Activated CD4-positive, alpha-beta T cell treated with anti-CD3 and anti-CD28 coated beads, Interleukin-2, amount 10 ng/mL, durations not matched to agents 24 days and 14 days (primary cell): ENCODE measurements around the gene LEAP2. TPM values are rescaled to one million over a fixed set of nuclear protein-coding genes. Genes with fewer than 3 reads are reported as not detected.

Experiments used
- DNase-seq: peaks from one replicate; pipeline ENCODE4 v3.0.0; 2022
- H3K27ac Mint-ChIP-seq: one replicate; pipeline ENCODE4 v1.8.0; 2022; ENCODE audit warnings: mild to moderate bottlenecking, mixed read lengths
- H3K27me3 Mint-ChIP-seq: one replicate; pipeline ENCODE4 v1.8.0; 2022; ENCODE audit warnings: mixed read lengths
- H3K36me3 Mint-ChIP-seq: one replicate; pipeline ENCODE4 v1.8.0; 2022; ENCODE audit warnings: low read depth, mild to moderate bottlenecking, mixed read lengths
- H3K4me1 Mint-ChIP-seq: one replicate; pipeline ENCODE4 v1.8.0; 2021; ENCODE audit warnings: mixed read lengths
- H3K4me3 Mint-ChIP-seq: one replicate; pipeline ENCODE4 v1.8.0; 2022; ENCODE audit warnings: mild to moderate bottlenecking, moderate library complexity, mixed read lengths
- H3K9me3 Mint-ChIP-seq: one replicate; pipeline ENCODE4 v1.8.0; 2021; ENCODE audit warnings: mixed read lengths
- intact Hi-C: fragments of 100-400 bp; cut with micrococcal nuclease; formaldehyde crosslinking; loops from one replicate; pipeline ENCODE4 v1.15.1; 2023
- total RNA-seq: library from RNA; stranded (reverse); gene quantifications from 2 replicates; pipeline ENCODE4 v1.2.3, GENCODE V29; 2022

The LEAP2 gene
- total RNA-seq, 1 donor from 2014 or later, result 4.7 TPM

DNA sequence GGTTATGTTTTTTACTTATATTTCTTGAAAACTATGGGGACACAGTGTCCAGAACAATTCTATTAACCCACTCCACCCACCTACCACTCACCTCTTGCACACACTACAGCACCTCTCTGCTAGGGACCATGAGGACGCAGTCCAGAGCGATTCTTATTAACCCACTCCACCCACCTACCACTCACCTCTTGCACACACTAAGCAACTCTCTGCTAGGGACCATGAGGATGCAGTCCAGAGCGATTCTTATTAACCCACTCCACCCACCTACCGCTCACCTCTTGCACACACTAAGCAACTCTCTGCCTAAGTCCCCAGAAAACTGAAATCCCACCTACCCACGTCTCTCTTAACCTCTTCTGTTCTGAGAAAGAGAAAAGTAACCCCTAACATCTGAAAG is 40.9 kb upstream of the LEAP2 start:
- Mint-ChIP-seq H3K9me3 (no peaks in the 10 kb centered on the region), H3K36me3 (no peaks in the 10 kb centered on the region), H3K4me3 (peak overlapping the region; percentile 5), H3K27ac (no peak overlapping the region), H3K27me3 (peaks cover 35% of the 10 kb centered on the region), H3K4me1 (peaks cover 15% of the 10 kb centered on the region)
- intact Hi-C loops, result loop anchor here (5.0 kb wide), 1 partner anchor 220 kb away; the partner anchor contains the start of gene HSPA4
- DNase-seq, result no peak

DNA sequence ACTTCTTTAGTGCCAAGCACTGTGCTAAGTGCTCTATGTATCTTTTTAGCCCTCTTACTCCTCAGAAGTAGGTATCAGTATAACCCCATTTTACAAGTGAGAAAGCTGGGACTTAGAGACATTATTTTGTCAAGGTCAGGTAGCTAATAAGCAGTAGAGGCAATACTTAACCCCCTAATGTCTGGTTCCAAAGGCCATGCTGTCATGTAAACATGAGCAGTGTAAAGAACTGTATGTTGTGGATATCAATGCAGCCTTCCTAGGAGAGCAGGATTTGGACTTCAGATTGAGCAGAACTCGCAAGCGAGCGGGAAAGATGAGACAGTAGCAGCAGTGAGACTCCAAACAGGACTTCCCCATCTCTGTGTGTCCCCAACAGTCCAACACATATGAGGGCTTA is 39.4 kb upstream of the LEAP2 start:
- no peak for DNase-seq
- Mint-ChIP-seq H3K4me3 (no peak overlapping the region), H3K27me3 (peaks cover 29% of the 10 kb centered on the region), H3K9me3 (no peaks in the 10 kb centered on the region), H3K27ac (no peak overlapping the region), H3K36me3 (no peaks in the 10 kb centered on the region), H3K4me1 (peaks cover 10% of the 10 kb centered on the region)
- intact Hi-C loops, result loop anchor here (5.0 kb wide), 1 partner anchor 218 kb away; the partner anchor contains the start of gene HSPA4

DNA sequence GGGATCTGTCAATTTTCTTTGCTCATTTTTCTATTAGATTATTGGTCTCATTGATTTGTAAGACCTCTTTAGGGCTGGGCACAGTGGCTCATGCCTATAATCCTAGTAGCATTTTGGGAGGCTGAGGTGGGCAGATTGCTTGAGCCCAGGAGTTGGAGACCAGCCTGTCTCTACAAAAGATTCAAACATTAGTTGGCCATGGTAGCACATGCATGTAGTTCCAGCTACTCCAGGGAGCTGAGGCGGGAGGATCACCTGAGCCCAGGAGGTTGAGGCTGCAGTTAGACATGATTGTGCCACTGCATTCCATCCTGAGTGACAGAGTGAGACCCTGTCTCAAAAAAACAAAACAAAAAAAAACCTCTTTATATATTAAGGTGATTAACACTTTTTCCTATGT is 36.6 kb upstream of the LEAP2 start:
- Mint-ChIP-seq H3K4me3 (no peak overlapping the region), H3K4me1 (no peaks in the 10 kb centered on the region), H3K27me3 (peaks cover 10% of the 10 kb centered on the region), H3K9me3 (no peaks in the 10 kb centered on the region), H3K27ac (no peak overlapping the region), H3K36me3 (no peaks in the 10 kb centered on the region)
- intact Hi-C loops, result no loop called here
- no peak for DNase-seq

DNA sequence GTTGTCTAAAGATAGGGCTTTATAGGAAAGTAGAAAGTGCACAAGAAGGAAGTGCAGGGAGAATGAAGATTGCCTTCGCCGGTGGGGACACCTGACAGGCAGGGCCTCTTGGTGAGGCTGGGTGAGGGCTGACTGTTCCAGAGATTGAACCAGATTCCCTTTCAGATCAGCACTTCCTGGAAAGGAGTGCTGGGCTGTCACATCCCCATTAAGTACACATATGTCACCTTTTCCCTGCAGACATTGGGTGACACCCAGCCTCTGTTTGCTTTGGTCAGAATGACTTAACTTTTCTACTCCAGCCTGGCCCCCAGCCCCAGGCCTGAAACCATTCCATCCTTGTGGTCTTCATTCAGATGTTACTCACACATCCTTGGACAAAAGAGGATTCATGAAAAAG is 35.6 kb upstream of the LEAP2 start:
- Mint-ChIP-seq H3K27ac (no peak overlapping the region), H3K4me1 (no peaks in the 10 kb centered on the region), H3K36me3 (no peaks in the 10 kb centered on the region), H3K9me3 (no peaks in the 10 kb centered on the region), H3K4me3 (no peak overlapping the region), H3K27me3 (peaks cover 6% of the 10 kb centered on the region)
- intact Hi-C loops, result no loop called here
- no peak for DNase-seq

DNA sequence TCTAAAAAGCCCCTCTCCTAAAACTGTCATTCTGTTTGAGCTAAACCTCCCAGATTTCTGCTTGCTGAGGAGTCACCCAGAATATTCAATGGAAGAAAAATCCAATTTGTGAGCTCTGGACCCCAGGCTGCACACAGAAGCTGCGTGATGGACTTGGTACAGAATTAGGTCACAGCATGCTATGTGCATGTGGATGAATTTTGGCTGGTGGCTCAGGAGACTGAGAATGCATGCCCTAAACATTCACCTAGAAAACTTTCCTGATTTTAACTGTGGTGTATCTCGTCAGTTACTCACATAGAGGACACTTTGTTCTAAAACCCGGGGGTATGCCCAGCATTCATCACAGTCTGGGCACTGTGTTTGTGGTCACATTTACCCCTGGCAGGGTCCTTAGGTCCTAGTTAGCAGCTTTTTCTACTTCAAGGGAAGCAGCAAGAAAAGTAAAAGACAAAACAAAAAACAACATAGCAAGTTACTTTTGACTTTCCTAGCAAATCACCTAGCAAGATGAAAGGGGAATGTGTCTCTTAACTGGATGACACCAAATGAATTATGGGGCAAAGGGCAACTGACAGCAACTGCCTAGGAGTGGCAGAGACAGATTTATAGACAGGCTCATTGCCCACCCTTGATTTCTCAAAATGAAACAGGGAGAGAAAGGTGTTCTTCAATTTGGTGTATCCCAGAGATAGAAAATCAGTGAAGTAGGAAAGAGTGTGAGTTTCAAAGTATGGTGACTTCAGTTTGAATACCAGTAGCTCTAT is 34.8 kb upstream of the LEAP2 start:
- Mint-ChIP-seq H3K9me3 (no peaks in the 10 kb centered on the region), H3K36me3 (no peaks in the 10 kb centered on the region), H3K4me1 (no peaks in the 10 kb centered on the region), H3K27me3 (peaks cover 5% of the 10 kb centered on the region), H3K27ac (no peak overlapping the region), H3K4me3 (no peak overlapping the region)
- intact Hi-C loops, result no loop called here
- no peak for DNase-seq

DNA sequence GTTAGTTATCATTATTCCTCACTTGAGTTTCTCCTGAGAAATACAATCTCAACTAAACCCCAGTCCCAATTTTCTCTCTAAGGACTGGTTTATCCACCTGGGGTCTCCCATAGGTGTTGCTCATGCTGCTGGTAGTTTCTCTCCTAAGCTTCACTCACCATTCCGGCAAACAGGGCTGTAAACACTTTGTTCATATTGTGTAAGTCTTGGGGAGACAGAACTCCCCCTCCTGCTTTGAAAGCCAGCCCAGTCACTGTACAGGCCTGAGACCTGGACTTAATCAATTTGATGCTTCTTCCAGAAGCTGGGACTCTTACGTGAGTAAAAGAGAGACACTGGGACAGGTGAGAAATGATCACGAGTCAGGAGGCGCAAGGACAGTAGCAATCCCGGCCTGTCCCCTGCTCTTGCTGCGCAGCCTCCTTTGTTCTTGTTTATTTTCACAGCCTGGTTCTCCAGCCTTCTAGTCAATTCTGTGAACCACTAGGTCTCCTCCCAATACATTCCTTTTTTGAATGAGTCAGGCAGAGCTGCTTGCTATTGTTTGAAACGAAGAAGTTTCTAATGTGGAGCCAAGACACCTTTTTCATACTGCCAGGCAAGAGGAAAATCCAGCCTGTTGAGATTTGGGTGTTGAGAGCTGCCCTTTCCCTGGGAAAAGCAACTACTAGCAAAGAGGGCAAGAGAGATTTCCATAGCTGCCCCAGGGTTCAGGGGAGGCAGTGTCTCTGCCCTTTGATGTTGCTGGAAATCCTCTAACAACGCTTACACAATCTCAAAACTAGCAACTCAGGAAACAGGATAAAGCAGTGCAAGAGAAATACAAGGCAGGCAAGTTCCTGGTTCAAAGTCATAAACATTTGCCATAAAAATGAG is 33.8 kb upstream of the LEAP2 start:
- Mint-ChIP-seq H3K9me3 (no peaks in the 10 kb centered on the region), H3K4me1 (no peaks in the 10 kb centered on the region), H3K4me3 (no peak overlapping the region), H3K36me3 (no peaks in the 10 kb centered on the region), H3K27me3 (peaks cover 5% of the 10 kb centered on the region), H3K27ac (no peak overlapping the region)
- intact Hi-C loops, result no loop called here
- DNase-seq, result no peak

DNA sequence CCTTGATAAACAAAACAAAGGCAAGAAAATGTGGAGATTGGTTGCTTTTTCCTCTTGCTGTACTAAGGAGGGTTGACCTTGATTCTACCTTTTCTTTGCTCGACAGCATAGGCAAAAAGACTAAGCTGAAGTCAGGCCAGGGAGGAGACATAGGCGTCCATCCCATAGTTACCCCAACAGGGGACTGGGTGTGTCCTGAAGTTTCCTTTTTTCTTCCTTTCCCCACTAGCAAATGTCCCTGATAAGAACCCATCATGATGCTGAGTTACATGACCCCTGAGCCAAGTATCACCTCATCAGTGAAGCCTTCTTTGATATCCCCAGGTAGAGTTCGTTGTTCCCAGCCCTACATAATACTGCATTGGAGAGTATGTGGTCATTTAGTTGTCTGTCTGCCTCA is 33.2 kb upstream of the LEAP2 start:
- Mint-ChIP-seq H3K27me3 (peaks cover 5% of the 10 kb centered on the region), H3K4me3 (no peak overlapping the region), H3K4me1 (no peaks in the 10 kb centered on the region), H3K27ac (no peak overlapping the region), H3K9me3 (no peaks in the 10 kb centered on the region), H3K36me3 (no peaks in the 10 kb centered on the region)
- intact Hi-C loops, result no loop called here
- no peak for DNase-seq

DNA sequence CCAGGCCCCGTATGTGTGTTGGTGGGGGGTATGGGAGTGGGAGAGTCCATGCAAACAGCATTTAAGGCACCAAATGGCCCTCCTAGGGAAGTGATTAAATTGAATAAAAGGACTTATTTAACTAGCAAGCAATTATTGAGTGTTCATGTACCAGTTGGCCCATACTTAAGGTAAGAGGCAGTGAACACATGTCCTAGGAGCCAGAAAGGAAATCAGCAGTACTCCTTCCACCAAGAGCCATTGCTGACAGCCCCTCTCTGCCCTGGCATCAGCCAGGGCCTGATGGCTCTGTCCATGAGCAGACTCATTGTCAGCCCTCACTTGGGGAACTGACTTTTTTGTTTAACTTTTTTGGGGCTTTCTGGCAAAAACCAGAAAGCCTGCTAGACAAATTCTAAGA is 32.6 kb upstream of the LEAP2 start:
- Mint-ChIP-seq H3K36me3 (no peaks in the 10 kb centered on the region), H3K4me1 (no peaks in the 10 kb centered on the region), H3K4me3 (no peak overlapping the region), H3K27me3 (peaks cover 6% of the 10 kb centered on the region), H3K9me3 (no peaks in the 10 kb centered on the region), H3K27ac (no peak overlapping the region)
- intact Hi-C loops, result no loop called here
- no peak for DNase-seq

DNA sequence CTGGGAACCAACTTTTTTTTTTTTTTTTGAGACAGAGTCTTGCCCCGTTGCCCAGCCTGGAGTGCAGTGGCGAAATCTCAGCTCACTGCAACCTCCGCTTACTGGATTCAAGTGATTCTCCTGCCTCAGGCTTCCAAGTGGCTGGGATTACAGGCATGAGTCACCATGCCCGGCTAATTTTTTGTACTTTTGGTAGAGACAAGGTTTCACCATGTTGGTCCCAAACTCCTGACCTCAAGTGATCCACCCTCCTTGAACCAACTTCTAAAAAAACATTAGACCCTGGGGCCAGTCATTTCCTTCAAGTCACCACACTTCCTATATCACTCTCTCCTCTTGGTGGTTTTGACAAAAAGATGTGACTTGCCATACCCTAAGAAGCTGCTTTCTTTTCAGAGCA is 32.2 kb upstream of the LEAP2 start:
- no peak overlapping the region for H3K4me3 Mint-ChIP-seq
- no peaks in the 10 kb centered on the region for H3K4me1 Mint-ChIP-seq
- DNase-seq, result no peak
- H3K36me3 Mint-ChIP-seq, result no peaks in the 10 kb centered on the region
- H3K27ac Mint-ChIP-seq, result no peak overlapping the region
- H3K9me3 Mint-ChIP-seq, result no peaks in the 10 kb centered on the region
- peaks cover 6% of the 10 kb centered on the region for H3K27me3 Mint-ChIP-seq
- intact Hi-C loops, result no loop called here

DNA sequence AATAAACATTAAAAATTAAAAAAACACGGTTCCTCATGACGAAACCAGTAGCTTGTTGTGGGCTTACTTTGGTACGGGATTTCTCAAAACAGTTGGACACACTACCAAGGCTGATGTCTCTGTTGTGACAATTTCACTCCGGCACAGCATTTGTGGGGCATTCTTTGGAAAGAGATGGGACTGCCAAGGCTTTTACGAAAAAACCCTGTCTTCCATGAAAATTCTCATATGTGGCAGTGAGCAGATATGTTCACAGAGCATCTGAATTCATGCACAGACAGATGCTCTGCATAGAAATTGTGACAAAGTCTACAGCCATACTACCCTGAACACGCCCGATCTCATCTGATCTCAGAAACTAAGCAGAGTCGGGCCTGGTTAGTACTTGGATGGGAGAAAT is 25.2 kb upstream of the LEAP2 start:
- Mint-ChIP-seq H3K27ac (no peak overlapping the region), H3K4me1 (no peaks in the 10 kb centered on the region), H3K36me3 (no peaks in the 10 kb centered on the region), H3K4me3 (no peak overlapping the region), H3K27me3 (peaks cover 3% of the 10 kb centered on the region), H3K9me3 (no peaks in the 10 kb centered on the region)
- intact Hi-C loops, result no loop called here
- DNase-seq, result no peak

DNA sequence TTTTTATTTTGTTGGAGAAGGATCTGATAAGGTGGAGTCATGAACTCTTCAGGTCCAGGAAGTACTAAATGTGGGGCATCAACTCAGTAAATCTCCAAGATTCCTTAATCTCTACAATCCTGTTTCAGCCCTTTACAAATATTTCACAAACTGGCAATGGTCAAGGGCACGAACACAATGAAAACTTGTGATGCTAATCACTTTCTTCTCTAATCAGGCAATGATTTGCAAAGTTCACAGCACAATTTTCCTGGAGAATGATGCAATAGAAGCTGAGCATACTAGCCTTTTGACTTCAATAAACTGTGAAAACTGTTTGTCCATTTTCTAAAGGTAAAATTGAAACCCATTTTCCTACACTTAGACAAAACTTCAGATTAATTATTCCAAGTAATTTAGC is 24.1 kb upstream of the LEAP2 start:
- no peaks in the 10 kb centered on the region for H3K36me3 Mint-ChIP-seq
- H3K9me3 Mint-ChIP-seq, result no peaks in the 10 kb centered on the region
- no peak overlapping the region for H3K27ac Mint-ChIP-seq
- H3K4me1 Mint-ChIP-seq, result peaks cover 2% of the 10 kb centered on the region
- DNase-seq, result no peak
- no peak overlapping the region for H3K4me3 Mint-ChIP-seq
- peaks cover 3% of the 10 kb centered on the region for H3K27me3 Mint-ChIP-seq
- intact Hi-C loops, result no loop called here

DNA sequence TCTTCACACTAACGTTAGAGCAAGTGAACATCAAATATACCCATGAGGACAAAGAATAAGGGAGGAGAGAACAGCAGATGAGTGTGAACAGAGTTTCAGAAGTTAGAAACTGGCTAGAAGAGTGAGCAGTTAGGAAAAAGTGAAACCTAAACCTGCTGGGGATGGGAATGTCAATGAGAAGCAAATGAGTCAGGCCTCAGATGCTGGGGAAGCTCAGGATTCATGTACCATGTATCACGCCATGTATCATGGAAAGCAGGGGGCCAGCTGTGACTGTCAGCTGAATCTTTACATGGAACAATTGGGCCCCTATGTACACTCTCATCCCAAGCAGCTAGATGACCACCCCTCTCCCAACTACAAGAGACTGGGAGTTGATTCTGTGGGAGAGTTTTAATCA is 23.4 kb upstream of the LEAP2 start:
- Mint-ChIP-seq H3K9me3 (no peaks in the 10 kb centered on the region), H3K4me1 (peaks cover 2% of the 10 kb centered on the region), H3K27me3 (peaks cover 5% of the 10 kb centered on the region), H3K36me3 (no peaks in the 10 kb centered on the region), H3K27ac (no peak overlapping the region), H3K4me3 (no peak overlapping the region)
- no peak for DNase-seq
- intact Hi-C loops, result no loop called here

DNA sequence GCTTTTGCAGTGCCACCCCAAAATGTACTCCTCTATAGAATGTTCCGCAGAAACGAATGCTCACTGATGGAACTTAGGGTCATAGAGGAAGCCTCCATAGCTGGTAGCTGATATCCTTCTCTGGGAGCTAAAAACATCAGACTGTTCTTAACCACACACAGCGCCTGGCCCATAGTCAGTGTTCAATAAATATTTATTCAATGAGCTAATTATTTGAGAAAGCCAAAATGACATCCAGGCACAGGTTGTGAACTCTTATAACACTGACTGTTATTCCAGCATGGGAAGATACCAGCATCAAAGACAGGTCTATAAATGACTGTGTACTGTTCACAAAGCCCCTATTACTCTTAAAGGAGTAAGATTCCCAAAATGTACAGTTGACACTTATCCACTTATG is 20.1 kb upstream of the LEAP2 start:
- Mint-ChIP-seq H3K36me3 (no peaks in the 10 kb centered on the region), H3K4me3 (no peak overlapping the region), H3K4me1 (peaks cover 2% of the 10 kb centered on the region), H3K9me3 (peaks cover 3% of the 10 kb centered on the region), H3K27me3 (peaks cover 4% of the 10 kb centered on the region), H3K27ac (no peak overlapping the region)
- intact Hi-C loops, result no loop called here
- no peak for DNase-seq

DNA sequence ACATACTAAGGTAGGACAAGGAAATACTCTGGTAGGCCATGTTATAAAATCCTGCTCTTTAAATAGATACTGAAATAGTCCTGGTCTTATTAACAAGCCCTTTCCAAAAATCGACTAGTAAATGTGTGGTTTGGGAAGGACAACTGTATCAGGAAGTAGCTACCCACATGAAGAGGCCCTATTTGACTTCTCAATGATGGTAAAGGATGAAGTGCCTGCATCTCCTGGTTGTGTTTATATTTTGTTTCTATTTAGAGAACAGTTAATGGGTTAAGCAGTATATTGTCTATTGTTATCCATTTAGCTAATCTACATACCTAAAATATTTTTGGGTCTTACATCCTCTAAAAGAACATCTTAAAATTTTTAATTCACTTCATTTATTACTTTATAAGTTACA is 19.7 kb upstream of the LEAP2 start:
- peaks cover 3% of the 10 kb centered on the region for H3K9me3 Mint-ChIP-seq

More for the DNA sequence above, 19.7 kb upstream of the LEAP2 start:
- H3K27me3 Mint-ChIP-seq, result peaks cover 5% of the 10 kb centered on the region
- no peak overlapping the region for H3K4me3 Mint-ChIP-seq
- no peak overlapping the region for H3K27ac Mint-ChIP-seq
- no peaks in the 10 kb centered on the region for H3K36me3 Mint-ChIP-seq
- DNase-seq, result no peak
- intact Hi-C loops, result no loop called here
- peaks cover 2% of the 10 kb centered on the region for H3K4me1 Mint-ChIP-seq
